ENCODE results near the gene CST3. TPM values are rescaled to one million over a fixed set of nuclear protein-coding genes. Genes with fewer than 3 reads are reported as not detected.

CST3 gene
- total RNA-seq, 4 donors from 2014 or later: 1,117 to 1,890 (median 1,478) TPM

GRCh38 chr20:23585808-23586734 lies 51.7 kb downstream of the CST3 start:
- DNase-seq (ENCODE audit: low spot score): no peak
- no peak for ATAC-seq (ENCODE audit: low FRiP score)
- no peak for TF ChIP-seq CTCF (IDR thresholded peaks at IDR 0.05)

- no peak for TF ChIP-seq CTCF (IDR thresholded peaks at IDR 0.05)
- ATAC-seq (ENCODE audit: low FRiP score) (no peak), DNase-seq (ENCODE audit: low spot score) (no peak)
These were observed 52.3 kb downstream of the CST3 start for GRCh38 chr20:23585449-23585807.

GRCh38 chr20:23584434-23585199 lies 53.1 kb downstream of the CST3 start:
- DNase-seq (ENCODE audit: low spot score): no peak
- no peak for TF ChIP-seq CTCF (IDR thresholded peaks at IDR 0.05)
- ATAC-seq (ENCODE audit: low FRiP score): no peak

Other genes starting within 250 kb of the CST3 start
- gene NAPB, start 216.5 kb downstream of the CST3 start, total RNA-seq: 10 to 100 TPM in 3 of 4 donors, 1 to 10 TPM in 1; 7.0 to 14.8 (median 13.1) TPM
- gene CSTL1, start 198.3 kb downstream of the CST3 start, total RNA-seq: not detected
- not detected for gene CST11, start 185.1 kb downstream of the CST3 start, total RNA-seq
- gene CST8, start 146.8 kb downstream of the CST3 start, total RNA-seq: not detected
- not detected for gene CST9L, start 69.5 kb downstream of the CST3 start, total RNA-seq
- under 1 TPM in 1 of 4 donors, not detected in 3; 0.28 TPM for gene CST9, start 32.0 kb downstream of the CST3 start, total RNA-seq
- gene CST4, start 51.1 kb upstream of the CST3 start, total RNA-seq: not detected
- gene CST1, start 113.0 kb upstream of the CST3 start, total RNA-seq: not detected
- gene CST2, start 188.8 kb upstream of the CST3 start, total RNA-seq: under 1 TPM in 1 of 4 donors, not detected in 3; 0.93 TPM
- gene CST5, start 241.8 kb upstream of the CST3 start, total RNA-seq: not detected